Measurements from ENCODE around the gene LCN12.

DNA sequence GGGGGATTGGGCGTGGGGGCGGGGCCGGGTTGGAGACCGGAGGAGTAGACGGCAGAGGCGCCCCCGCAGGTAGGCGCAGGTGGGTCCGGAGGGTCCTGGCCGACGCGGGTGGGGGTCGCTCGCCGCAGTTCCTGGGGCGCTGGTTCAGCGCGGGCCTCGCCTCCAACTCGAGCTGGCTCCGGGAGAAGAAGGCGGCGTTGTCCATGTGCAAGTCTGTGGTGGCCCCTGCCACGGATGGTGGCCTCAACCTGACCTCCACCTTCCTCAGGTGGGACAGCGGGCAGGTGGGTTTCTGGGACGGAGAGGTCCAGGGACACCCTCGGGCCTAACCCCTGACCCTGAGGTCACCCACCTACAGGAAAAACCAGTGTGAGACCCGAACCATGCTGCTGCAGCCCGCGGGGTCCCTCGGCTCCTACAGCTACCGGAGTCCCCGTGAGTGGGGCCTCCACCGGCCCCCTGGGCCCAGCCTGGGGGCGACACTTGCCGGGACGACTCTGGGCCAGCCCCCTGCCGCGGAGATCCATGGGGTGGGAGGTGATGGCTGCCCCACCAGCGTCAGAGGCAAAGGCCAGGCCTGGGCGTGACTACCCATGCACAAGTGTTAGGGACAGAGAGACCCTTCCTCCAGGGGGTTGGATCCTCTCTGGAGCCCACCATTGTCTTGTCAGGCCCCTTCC, 26.9 kb downstream of the LCN12 start:
- TF ChIP-seq, protein P1, sequence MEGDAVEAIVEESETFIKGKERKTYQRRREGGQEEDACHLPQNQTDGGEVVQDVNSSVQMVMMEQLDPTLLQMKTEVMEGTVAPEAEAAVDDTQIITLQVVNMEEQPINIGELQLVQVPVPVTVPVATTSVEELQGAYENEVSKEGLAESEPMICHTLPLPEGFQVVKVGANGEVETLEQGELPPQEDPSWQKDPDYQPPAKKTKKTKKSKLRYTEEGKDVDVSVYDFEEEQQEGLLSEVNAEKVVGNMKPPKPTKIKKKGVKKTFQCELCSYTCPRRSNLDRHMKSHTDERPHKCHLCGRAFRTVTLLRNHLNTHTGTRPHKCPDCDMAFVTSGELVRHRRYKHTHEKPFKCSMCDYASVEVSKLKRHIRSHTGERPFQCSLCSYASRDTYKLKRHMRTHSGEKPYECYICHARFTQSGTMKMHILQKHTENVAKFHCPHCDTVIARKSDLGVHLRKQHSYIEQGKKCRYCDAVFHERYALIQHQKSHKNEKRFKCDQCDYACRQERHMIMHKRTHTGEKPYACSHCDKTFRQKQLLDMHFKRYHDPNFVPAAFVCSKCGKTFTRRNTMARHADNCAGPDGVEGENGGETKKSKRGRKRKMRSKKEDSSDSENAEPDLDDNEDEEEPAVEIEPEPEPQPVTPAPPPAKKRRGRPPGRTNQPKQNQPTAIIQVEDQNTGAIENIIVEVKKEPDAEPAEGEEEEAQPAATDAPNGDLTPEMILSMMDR (IDR thresholded peaks at IDR 0.05; ENCODE audit: insufficient read depth, low read length), result no peak
- TF ChIP-seq POLR2AphosphoS5 (IDR thresholded peaks at IDR 0.05; ENCODE audit: low read depth), result no peak

Measured in HL-60 (cell line).